ENCODE measurements around the gene FEM1A. TPM values are rescaled to one million over a fixed set of nuclear protein-coding genes. Genes with fewer than 3 reads are reported as not detected.
"Not testable (repeated sequence)": the region's sequence is repeated elsewhere in the genome, so short reads cannot be mapped to it uniquely, and the experiment has no call there.

FEM1A gene
- total and polyA plus RNA-seq, 2 of the 13 experiments (the other 11 are each of a cell fraction or from before 2014, with no cell fraction given): 3.2 to 10.8 TPM

- WGBS (ENCODE audit: low lambda C conversion rate): 28% methylated on average over 10 of the region's 75 CpGs
- peaks cover 41% of the 10 kb centered on the region for H3K79me2 ChIP-seq (ENCODE audit: insufficient read depth, low read length)
- H3K4me2 ChIP-seq (ENCODE audit: low read depth, low read length): peak overlapping the region; percentile 84
- H3K4me3 ChIP-seq (replicated peaks in 1 of 3; ENCODE audit: insufficient read depth in 1 of 3, low read depth in 2 of 3, low read length in 3 of 3): peak overlapping the region; percentile 67 to 94 (median 83)
- CTCF ChIA-PET (ENCODE audit: low intra/inter-chr PET ratio, low total read pairs): interaction anchor here (1.5 to 3.1 kb wide), 3 partner anchors 11 to 68 kb away, joined by 4 to 68 read pairs (median 5); no protein-coding TSS in a partner anchor
- peaks cover 1 to 19% of the 10 kb centered on the region in 2 experiments; a peak in 3 of 5 replicates for H3K36me3 ChIP-seq (replicated peaks in 1 of 2; ENCODE audit: control insufficient read depth in 1 of 2, insufficient read depth in 2 of 2, low read length in 2 of 2)
- H3K4me1 ChIP-seq (ENCODE audit: insufficient read depth, low read length): peaks cover 54% of the 10 kb centered on the region
- DNase-seq (ENCODE audit: low spot score); H3K9me3 ChIP-seq (ENCODE audit: low read length); FAIRE-seq; H2AFZ ChIP-seq (ENCODE audit: low read length); BruUV-seq (replicated peaks); H3K27me3 ChIP-seq (ENCODE audit: control insufficient read depth in 1 of 2, insufficient read depth in 2 of 2, low read length in 2 of 2); H4K20me1 ChIP-seq (ENCODE audit: insufficient read depth, low read length); intact Hi-C loops (cut with micrococcal nuclease; ENCODE audit: unreplicated experiment): not testable (repeated sequence)
- H3K27ac ChIP-seq (ENCODE audit: extremely low read length, insufficient read depth, low read length): peak overlapping the region; percentile 79
- POLR2A ChIA-PET: interaction anchor here (0.9 to 1.4 kb wide), 10 partner anchors 9 to 928 kb away, joined by 3 to 15 read pairs (median 4); partner anchors contain the start of genes CATSPERD, DPP9, KDM4B and LONP1
- in situ Hi-C loops (cut with HindIII; ENCODE audit: extremely low pct_ligation_motif_present, low pct_unique_long_range_greater_than_20kb): loop anchor here (5.0 kb wide), 1 partner anchor 60 kb away; no protein-coding TSS in a partner anchor
- peak; percentile 11 for ATAC-seq
- peak overlapping the region; percentile 95 for H3K9ac ChIP-seq (ENCODE audit: insufficient read depth, low read depth, low read length)
- TF ChIP-seq ZFX (CRISPR knock-in tag; IDR thresholded peaks at IDR 0.05; ENCODE audit: low read depth) (peak; percentile 71), ZNF782 (CRISPR knock-in tag; IDR thresholded peaks at IDR 0.05; ENCODE audit: borderline replicate concordance) (0 out of 2 replicates have a peak, but pooled peaks have one; percentile 37), MED1 (CRISPR knock-in tag; IDR thresholded peaks at IDR 0.05) (peak; percentile 39), ZNF800 (CRISPR knock-in tag; IDR thresholded peaks at IDR 0.05) (peak; percentile 84; the same call in 1 of the 2 replicates), ZNF552 (CRISPR knock-in tag; IDR thresholded peaks at IDR 0.05; ENCODE audit: borderline replicate concordance) (0 out of 2 replicates have a peak, but pooled peaks have one; percentile 50), KDM5B (CRISPR knock-in tag; IDR thresholded peaks at IDR 0.05; ENCODE audit: borderline replicate concordance) (peak; percentile 63; the same call in 1 of the 2 replicates), ISL2 (CRISPR knock-in tag; IDR thresholded peaks at IDR 0.05) (0 out of 2 replicates have a peak, but pooled peaks have one; percentile 10), E2F1 (CRISPR knock-in tag; IDR thresholded peaks at IDR 0.05) (0 out of 2 replicates have a peak, but pooled peaks have one; percentile 16), PBX3 (CRISPR knock-in tag; IDR thresholded peaks at IDR 0.05; ENCODE audit: borderline replicate concordance) (0 out of 2 replicates have a peak, but pooled peaks have one; percentile 25), ZNF776 (CRISPR knock-in tag; IDR thresholded peaks at IDR 0.05) (peak; percentile 27)
- TF ChIP-seq, protein P1, sequence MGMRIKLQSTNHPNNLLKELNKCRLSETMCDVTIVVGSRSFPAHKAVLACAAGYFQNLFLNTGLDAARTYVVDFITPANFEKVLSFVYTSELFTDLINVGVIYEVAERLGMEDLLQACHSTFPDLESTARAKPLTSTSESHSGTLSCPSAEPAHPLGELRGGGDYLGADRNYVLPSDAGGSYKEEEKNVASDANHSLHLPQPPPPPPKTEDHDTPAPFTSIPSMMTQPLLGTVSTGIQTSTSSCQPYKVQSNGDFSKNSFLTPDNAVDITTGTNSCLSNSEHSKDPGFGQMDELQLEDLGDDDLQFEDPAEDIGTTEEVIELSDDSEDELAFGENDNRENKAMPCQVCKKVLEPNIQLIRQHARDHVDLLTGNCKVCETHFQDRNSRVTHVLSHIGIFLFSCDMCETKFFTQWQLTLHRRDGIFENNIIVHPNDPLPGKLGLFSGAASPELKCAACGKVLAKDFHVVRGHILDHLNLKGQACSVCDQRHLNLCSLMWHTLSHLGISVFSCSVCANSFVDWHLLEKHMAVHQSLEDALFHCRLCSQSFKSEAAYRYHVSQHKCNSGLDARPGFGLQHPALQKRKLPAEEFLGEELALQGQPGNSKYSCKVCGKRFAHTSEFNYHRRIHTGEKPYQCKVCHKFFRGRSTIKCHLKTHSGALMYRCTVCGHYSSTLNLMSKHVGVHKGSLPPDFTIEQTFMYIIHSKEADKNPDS (CRISPR knock-in tag; IDR thresholded peaks at IDR 0.05): 0 out of 2 replicates have a peak, but pooled peaks have one; percentile 5
- TF ChIP-seq, protein P2, sequence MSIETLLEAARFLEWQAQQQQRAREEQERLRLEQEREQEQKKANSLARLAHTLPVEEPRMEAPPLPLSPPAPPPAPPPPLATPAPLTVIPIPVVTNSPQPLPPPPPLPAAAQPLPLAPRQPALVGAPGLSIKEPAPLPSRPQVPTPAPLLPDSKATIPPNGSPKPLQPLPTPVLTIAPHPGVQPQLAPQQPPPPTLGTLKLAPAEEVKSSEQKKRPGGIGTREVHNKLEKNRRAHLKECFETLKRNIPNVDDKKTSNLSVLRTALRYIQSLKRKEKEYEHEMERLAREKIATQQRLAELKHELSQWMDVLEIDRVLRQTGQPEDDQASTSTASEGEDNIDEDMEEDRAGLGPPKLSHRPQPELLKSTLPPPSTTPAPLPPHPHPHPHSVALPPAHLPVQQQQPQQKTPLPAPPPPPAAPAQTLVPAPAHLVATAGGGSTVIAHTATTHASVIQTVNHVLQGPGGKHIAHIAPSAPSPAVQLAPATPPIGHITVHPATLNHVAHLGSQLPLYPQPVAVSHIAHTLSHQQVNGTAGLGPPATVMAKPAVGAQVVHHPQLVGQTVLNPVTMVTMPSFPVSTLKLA (IDR thresholded peaks at IDR 0.05): 0 out of 2 replicates have a peak, but pooled peaks have one; percentile 4
Observed at GRCh38 chr19:4792019-4792865, 708 bp downstream of the FEM1A start.
